Measurements from ENCODE around the gene SNN. TPM values are rescaled to one million over a fixed set of nuclear protein-coding genes. Genes with fewer than 3 reads are reported as not detected.

The SNN gene
- total RNA-seq, 1 donor from 2014 or later = 143 TPM

GRCh38 chr16:11635113-11635652 is 33.1 kb upstream of the SNN start:
- no peak for DNase-seq

DNA sequence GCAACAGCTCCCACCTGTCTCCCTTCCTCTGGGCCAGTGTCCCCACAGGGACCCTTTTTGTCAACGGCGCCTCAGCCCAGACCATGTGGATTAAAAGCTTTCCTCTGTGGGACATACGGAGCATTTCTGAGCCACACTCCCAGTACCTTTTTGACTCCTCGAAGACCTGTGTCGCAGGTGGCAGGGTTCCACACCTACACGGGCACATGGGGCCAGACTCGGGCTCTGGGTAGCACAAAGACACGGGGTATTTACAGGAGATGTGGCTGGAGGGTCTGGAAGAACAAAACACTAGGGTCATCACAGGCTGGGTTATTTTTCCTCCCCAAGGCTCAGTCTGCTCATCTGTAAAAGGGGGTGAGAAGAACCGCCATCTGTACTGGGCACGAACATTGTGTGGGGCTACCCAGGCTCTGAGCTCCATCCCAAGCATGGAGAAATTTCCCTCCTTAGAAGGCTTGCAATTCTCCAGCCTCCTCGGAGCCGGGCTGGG is 32.5 kb upstream of the SNN start:
- no peak for DNase-seq

DNA sequence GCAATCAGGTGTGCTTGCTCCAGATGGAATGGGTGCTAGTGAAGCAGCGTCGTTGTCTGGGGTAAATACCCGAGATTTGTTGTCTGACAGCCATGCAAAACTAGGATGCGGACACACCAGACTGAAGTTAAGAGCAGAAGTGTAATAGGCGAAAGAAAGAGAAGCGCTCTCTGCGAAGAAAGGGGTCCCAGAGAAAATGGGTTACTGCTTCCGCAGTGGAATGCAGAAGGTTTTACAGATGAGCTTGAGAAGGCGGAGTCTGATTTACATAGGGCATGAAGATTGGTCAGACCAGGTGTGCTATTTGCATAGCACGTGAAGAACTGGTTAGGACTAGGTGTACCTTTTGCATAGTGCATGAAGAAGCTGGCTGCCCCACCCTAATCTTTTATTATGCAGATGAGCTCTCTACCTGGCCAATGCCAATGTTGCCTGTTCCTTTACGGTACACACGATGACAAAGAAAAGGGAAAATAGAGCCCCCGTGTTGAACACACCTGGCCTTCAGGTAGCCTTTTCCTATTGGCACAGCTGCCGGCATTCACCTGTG is 32.0 kb upstream of the SNN start:
- no peak for DNase-seq

- no peak for DNase-seq
These were observed 30.9 kb upstream of the SNN start for GRCh38 chr16:11637320-11637719.

GRCh38 chr16:11638140-11638539 is 30.1 kb upstream of the SNN start:
- no peak for DNase-seq

DNA sequence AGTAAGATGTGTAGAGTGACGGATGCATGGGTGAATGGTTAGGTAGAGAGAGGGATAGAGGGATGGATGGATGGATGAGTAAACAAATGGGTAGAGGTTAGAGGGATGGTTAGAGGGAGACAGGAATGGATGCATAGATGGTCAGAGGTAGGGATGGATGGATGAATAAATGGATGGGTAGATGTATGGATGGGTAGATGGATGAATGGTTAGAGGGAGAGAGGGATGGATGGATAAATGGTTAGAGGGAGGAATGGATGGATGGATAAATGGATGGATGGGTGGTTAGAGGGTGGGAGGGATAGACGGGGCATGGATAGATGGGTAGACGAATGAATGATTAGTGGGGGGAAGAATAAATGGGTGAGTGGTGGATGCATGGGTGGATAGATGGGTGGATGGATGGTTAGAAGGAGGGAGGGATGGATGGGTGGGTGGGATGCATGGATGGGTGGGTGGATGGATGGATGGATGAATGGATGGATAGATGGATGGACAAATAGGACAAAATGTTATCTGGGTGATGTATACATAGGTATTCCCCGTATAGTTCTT is 29.2 kb upstream of the SNN start:
- no peak for DNase-seq

DNA sequence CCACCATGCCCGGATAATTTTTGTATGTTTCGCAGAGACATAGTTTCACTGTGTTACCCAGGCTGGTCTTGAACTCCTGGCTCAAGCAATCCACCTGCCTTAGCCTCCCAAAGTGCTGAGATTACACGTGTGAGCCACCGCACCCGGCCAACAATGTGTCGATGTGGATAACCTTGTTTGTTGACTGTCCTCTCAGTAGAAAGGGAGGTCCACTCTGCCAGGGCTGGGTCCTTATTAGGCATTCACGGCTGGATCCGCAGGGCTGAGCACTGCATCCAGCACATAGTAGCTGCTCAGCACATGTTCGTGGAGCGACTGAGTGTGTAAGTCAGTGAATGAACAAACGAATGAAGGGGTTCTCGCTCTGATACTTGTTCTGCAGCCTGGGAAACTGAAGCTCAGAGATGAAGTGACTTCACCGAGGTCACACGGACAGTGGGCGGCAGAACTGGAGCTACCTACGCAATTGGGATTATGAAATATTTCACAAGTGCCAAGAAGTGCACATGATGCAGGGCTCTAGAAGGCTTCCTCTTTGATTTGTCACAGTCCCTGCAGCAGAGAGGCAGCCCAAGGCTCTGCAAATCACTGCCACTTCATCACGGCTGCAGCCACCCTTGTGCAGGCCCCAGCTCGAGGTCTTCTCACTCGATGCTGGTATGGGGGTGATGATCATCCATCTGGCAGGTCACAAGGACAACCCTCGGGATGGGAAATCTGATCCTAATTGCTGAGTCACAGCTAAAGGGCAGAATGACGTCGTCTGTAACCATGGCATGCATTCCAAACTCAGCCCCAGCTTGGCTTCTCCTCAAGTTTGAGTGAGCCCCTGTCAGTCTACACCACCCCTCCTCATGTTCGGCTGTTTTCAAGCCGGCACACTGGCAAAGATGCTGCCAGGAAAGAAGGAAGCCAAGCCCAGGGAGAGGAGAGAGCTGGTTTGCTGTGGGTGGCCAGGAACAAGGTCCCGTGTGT is 28.0 kb upstream of the SNN start:
- DNase-seq = peak; percentile 66

DNA sequence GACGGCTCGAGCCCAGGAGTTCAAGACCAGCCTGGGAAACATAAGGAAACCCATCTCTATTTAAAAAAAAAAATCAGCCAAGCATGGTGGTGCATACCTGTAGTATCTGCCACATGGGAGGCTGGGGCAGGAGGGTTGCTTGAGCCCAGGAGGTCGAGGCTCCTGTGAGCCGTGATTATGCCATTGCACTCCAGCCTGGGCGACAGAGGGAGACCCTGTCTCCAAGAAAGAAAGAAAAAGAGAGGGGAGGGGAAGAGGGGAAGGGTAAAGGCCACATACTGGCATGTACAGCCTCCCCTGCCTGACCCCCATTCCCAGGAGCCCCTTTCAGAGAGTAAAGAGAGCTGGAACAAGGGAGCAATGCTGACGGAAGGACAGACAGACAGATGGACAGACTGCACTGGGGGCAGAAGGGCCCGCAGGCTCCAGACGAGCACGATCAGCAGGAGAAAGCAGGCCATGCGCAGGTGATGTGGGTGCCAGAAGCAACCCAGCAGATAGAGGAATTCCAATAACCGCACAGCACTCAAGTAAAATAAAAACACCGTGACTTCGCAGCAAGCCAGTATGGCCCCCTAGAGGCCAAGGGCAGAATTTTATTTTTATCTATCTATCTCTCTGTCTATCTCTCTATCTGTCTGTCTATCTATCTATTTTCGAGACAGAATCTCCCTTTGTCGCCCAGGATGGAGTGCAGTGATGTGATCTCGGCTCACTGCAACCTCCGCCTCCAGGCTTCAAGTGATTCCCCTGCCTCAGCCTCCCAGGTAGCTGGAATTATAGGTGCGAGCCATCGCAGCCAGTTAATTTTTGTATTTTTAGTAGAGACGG is 27.1 kb upstream of the SNN start:
- no peak for DNase-seq

GRCh38 chr16:11642765-11643116 is 25.5 kb upstream of the SNN start:
- no peak for DNase-seq

- no peak for DNase-seq
These were observed 19.0 kb upstream of the SNN start for GRCh38 chr16:11649276-11649675.

DNA sequence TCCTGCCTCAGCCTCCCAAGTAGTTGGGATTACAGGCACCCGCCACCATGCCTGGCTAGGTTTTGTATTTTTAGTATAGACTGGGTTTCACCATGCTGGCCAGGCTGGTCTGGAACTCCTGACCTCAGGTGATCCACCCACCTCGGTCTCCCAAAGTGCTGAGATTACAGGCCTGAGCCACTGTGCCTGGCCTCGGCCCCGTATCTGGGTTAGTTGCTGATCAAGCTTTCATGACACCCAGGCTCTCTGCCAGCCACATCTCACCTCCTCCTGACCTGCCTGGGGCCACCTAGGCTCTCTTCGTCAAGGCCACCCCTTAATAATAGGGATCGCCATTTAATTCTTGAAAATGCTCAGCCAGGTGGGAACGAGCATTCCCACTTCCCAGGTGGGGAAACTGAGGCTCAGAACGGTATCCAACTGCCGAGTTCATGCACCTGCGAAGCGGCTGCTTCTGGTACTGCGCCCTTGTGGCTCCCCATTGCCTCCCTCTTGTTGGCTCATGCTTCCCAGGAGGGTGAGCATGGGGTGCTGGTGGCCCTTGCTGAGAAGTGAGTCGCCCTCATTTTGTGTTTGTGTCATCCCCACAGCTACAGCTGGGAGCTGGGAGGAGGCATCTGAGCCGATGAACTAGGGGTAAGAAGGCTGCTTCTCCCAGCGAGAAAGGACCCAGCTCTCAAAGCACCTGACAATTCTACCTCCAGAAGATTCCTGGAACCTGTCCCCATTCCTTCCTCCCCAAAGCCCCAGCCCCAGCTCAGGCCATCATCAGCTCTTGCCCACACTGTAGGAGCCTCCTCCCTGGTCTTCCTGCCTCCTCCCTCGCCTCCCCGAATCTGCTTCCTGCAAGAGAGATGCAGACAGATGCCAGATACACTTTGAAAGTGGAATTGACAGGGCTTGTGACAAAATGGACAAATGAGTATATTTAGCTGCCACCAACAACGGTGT is 17.3 kb upstream of the SNN start:
- no peak for DNase-seq

DNA sequence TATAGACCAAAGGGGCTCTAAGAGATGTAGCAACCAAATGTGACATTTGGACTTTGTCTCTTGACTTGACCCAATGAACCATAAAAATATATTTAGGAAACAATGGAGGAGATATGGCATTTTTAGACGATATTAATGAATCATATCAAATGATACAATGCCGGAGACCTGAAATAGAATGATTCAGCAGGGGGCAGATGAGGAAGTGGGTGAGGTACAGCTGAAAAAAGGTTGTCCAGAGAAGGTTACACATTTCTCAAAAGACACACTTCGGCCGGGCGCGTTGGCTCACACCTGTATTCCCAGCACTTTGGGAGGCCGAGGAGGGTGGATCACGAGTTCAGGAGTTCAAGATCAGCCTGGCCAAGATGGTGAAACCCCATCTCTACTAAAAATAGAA is 16.5 kb upstream of the SNN start:
- no peak for DNase-seq

DNA sequence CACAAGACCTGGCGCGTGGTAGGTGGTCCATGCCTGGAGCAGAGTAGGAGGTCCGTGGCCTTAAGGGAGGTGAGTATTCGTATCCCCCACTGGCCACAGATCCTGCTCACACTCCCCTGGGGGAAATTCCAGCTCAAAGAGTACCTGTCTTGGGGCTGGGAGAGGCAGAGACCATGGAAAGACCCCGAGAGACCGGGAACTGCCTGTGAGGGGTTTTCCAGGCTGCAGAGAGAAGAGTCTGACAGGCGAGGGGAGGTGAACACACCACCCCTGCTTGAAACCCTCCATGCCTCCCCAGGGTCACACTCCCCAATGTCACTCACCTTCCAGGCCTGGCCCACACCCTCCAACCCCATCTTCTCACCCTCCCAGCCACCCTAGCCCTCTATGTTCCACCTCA is 12.6 kb upstream of the SNN start:
- no peak for DNase-seq

- no peak for DNase-seq
These were observed 10.7 kb upstream of the SNN start for GRCh38 chr16:11657556-11657955.

GRCh38 chr16:11658896-11659708 is 9.2 kb upstream of the SNN start:
- DNase-seq = no peak

- no peak for DNase-seq
These were observed 7.7 kb upstream of the SNN start for GRCh38 chr16:11660565-11660964.

GRCh38 chr16:11662582-11662981 is 5.7 kb upstream of the SNN start:
- no peak for DNase-seq

GRCh38 chr16:11665071-11665491 is 3.2 kb upstream of the SNN start:
- no peak for DNase-seq

DNA sequence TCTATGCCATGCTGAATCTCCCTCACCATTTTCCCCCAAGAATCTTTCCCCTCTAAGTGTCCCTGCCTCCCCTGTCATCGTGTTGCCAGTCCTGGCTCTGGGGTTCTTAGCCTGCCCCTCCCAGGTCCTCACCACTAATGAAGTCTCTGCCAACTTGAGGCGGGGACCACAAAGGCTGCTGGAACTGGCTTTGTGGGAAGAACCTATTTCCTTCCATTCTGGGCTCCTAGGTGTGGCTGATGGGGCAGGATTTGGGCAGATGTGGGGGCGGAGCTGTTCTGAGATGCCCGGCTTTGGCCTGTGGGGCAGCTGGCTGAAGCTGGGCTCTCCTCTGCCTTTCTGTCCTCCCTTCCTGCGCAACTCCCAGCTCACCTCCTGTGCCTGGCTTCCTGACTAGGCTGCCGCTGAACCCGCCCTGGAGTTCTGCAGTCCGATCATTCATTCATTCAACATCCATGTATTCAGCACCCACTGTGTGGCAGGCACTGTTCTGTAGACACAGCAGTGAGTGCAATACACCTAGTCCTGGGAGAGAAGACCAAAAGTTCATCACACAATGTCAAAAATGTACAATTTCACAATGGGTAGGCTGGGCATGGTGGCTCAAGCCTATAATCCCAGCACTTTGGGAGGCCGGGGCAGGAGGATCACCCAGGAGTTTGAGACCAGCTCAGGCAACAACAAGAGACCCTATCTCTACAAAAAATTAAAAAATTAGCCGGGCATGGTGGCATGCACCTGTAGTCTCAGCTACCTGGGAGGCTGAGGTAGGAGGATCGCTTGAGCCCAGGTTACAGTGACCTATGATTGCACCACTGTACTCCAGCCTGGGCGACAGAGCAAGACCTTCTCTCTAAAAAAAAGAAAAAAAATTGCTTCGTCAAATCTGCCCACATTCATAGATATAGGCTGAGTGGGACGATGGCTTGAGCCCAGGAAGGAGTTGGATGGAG is 1.9 kb upstream of the SNN start:
- no peak for DNase-seq
